Measurements from ENCODE around the gene MRPL11. TPM values are rescaled to one million over a fixed set of nuclear protein-coding genes. Genes with fewer than 3 reads are reported as not detected.

MRPL11 gene
- 93.0 and 93.6 TPM in 2 replicates for total RNA-seq

- peak within 1 kb of the TSS; percentile 95 for H3K27ac Mint-ChIP-seq
- peaks cover 9% of the 10 kb centered on the region for H3K9me3 Mint-ChIP-seq
- peak within 1 kb of the TSS; percentile 87 for H3K4me3 Mint-ChIP-seq
- intact Hi-C loops (cut with micrococcal nuclease): loop anchor here (1.0 to 2.0 kb wide), 9 partner anchors 8 to 240 kb away; partner anchors contain the start of genes CCDC87, CCS, DPP3 and PELI3
- peaks cover 18% of the 10 kb centered on the region for H3K36me3 Mint-ChIP-seq (ENCODE audit: low read depth)
- peaks cover 17% of the 10 kb centered on the region for H3K4me1 Mint-ChIP-seq (ENCODE audit: low read depth)
- H3K27me3 Mint-ChIP-seq (ENCODE audit: insufficient read depth): no peaks in the 10 kb centered on the region
- DNase-seq (ENCODE audit: low spot score): peak; percentile 83
Measured at GRCh38 chr11:66438504-66439466, at the start of gene MRPL11. MRPL11 (minus strand) TSS chr11:66438848; CDS start chr11:66438754, 94 bp downstream.

GRCh38 chr11:66484806-66485380 lies 46.2 kb upstream of the MRPL11 start:
- intact Hi-C loops (cut with micrococcal nuclease): no loop called here
- no peak for DNase-seq (ENCODE audit: low spot score)
- peaks cover 14% of the 10 kb centered on the region for H3K36me3 Mint-ChIP-seq (ENCODE audit: low read depth)
- peaks cover 18% of the 10 kb centered on the region for H3K4me1 Mint-ChIP-seq (ENCODE audit: low read depth)
- no peaks in the 10 kb centered on the region for H3K9me3 Mint-ChIP-seq
- no peak overlapping the region for H3K4me3 Mint-ChIP-seq
- H3K27ac Mint-ChIP-seq: no peak overlapping the region
- H3K27me3 Mint-ChIP-seq (ENCODE audit: insufficient read depth): no peaks in the 10 kb centered on the region

GRCh38 chr11:66480117-66480938 lies 41.7 kb upstream of the MRPL11 start, which contains the start of gene DPP3:
DPP3 (plus strand) TSS chr11:66480434; CDS start chr11:66482201, 1,767 bp downstream.
- intact Hi-C loops (cut with micrococcal nuclease): loop anchor here (1.0 to 2.0 kb wide), 8 partner anchors 14 to 478 kb away; partner anchors contain the start of genes ACTN3, BBS1, PC and PELI3
- DNase-seq (ENCODE audit: low spot score): peak; percentile 96
- H3K4me1 Mint-ChIP-seq (ENCODE audit: low read depth): peaks cover 44% of the 10 kb centered on the region
- peak within 1 kb of the TSS; percentile 89 for H3K4me3 Mint-ChIP-seq
- H3K36me3 Mint-ChIP-seq (ENCODE audit: low read depth): peaks cover 4% of the 10 kb centered on the region
- no peaks in the 10 kb centered on the region for H3K9me3 Mint-ChIP-seq
- H3K27me3 Mint-ChIP-seq (ENCODE audit: insufficient read depth): no peaks in the 10 kb centered on the region
- H3K27ac Mint-ChIP-seq: peak within 1 kb of the TSS; percentile 82

- H3K9me3 Mint-ChIP-seq: no peaks in the 10 kb centered on the region
- intact Hi-C loops (cut with micrococcal nuclease): loop anchor here (1.0 to 2.0 kb wide), 8 partner anchors 13 to 479 kb away; partner anchors contain the start of genes ACTN3, BBS1, PC and PELI3
- no peak for DNase-seq (ENCODE audit: low spot score)
- no peaks in the 10 kb centered on the region for H3K27me3 Mint-ChIP-seq (ENCODE audit: insufficient read depth)
- peaks cover 40% of the 10 kb centered on the region for H3K4me1 Mint-ChIP-seq (ENCODE audit: low read depth)
- H3K4me3 Mint-ChIP-seq: peak overlapping the region; percentile 89
- peak overlapping the region; percentile 72 for H3K27ac Mint-ChIP-seq
- peaks cover 4% of the 10 kb centered on the region for H3K36me3 Mint-ChIP-seq (ENCODE audit: low read depth)
Measured at GRCh38 chr11:66479394-66480116, 40.9 kb upstream of the MRPL11 start.

- H3K27ac Mint-ChIP-seq: peak overlapping the region; percentile 72
- DNase-seq (ENCODE audit: low spot score): no peak
- intact Hi-C loops (cut with micrococcal nuclease): no loop called here
- H3K4me3 Mint-ChIP-seq: peak overlapping the region; percentile 89
- H3K4me1 Mint-ChIP-seq (ENCODE audit: low read depth): peaks cover 39% of the 10 kb centered on the region
- peaks cover 4% of the 10 kb centered on the region for H3K36me3 Mint-ChIP-seq (ENCODE audit: low read depth)
- H3K27me3 Mint-ChIP-seq (ENCODE audit: insufficient read depth): no peaks in the 10 kb centered on the region
- no peaks in the 10 kb centered on the region for H3K9me3 Mint-ChIP-seq
Measured at GRCh38 chr11:66478729-66479393, 40.2 kb upstream of the MRPL11 start.

- H3K36me3 Mint-ChIP-seq (ENCODE audit: low read depth): peaks cover 4% of the 10 kb centered on the region
- peak overlapping the region; percentile 68 for H3K4me3 Mint-ChIP-seq
- no peak for DNase-seq (ENCODE audit: low spot score)
- H3K27me3 Mint-ChIP-seq (ENCODE audit: insufficient read depth): no peaks in the 10 kb centered on the region
- H3K27ac Mint-ChIP-seq: no peak overlapping the region
- no peaks in the 10 kb centered on the region for H3K9me3 Mint-ChIP-seq
- intact Hi-C loops (cut with micrococcal nuclease): no loop called here
- H3K4me1 Mint-ChIP-seq (ENCODE audit: low read depth): peaks cover 37% of the 10 kb centered on the region
Measured at GRCh38 chr11:66477263-66478201, 38.9 kb upstream of the MRPL11 start.

- Mint-ChIP-seq H3K4me3 (peak overlapping the region; percentile 45), H3K27me3 (ENCODE audit: insufficient read depth) (no peaks in the 10 kb centered on the region), H3K36me3 (ENCODE audit: low read depth) (peaks cover 4% of the 10 kb centered on the region), H3K27ac (no peak overlapping the region), H3K9me3 (no peaks in the 10 kb centered on the region), H3K4me1 (ENCODE audit: low read depth) (peaks cover 33% of the 10 kb centered on the region)
- intact Hi-C loops (cut with micrococcal nuclease): no loop called here
- DNase-seq (ENCODE audit: low spot score): no peak
Measured at GRCh38 chr11:66476841-66477251, 38.2 kb upstream of the MRPL11 start.

GRCh38 chr11:66476173-66476840 lies 37.7 kb upstream of the MRPL11 start:
- intact Hi-C loops (cut with micrococcal nuclease): no loop called here
- DNase-seq (ENCODE audit: low spot score): no peak
- H3K4me1 Mint-ChIP-seq (ENCODE audit: low read depth): peaks cover 33% of the 10 kb centered on the region

GRCh38 chr11:66475349-66476172 lies 36.9 kb upstream of the MRPL11 start:
- Mint-ChIP-seq H3K36me3 (ENCODE audit: low read depth) (peaks cover 6% of the 10 kb centered on the region), H3K27me3 (ENCODE audit: insufficient read depth) (no peaks in the 10 kb centered on the region), H3K9me3 (no peaks in the 10 kb centered on the region), H3K27ac (no peak overlapping the region), H3K4me1 (ENCODE audit: low read depth) (peaks cover 28% of the 10 kb centered on the region), H3K4me3 (no peak overlapping the region)
- intact Hi-C loops (cut with micrococcal nuclease): no loop called here
- DNase-seq (ENCODE audit: low spot score): no peak

More at GRCh38 chr11:66476173-66476840, 37.7 kb upstream of the MRPL11 start:
- Mint-ChIP-seq H3K27ac (no peak overlapping the region), H3K27me3 (ENCODE audit: insufficient read depth) (no peaks in the 10 kb centered on the region), H3K9me3 (no peaks in the 10 kb centered on the region), H3K36me3 (ENCODE audit: low read depth) (peaks cover 4% of the 10 kb centered on the region), H3K4me3 (peak overlapping the region; percentile 45)

Measured in activated T-helper 1 cell treated with anti-CD3 and anti-CD28 coated beads, Interleukin-12 subunit alpha, Interleukin-12 subunit beta, Interleukin-2, Interleukin-4 antibody, amounts not matched to agents 30 ng/mL and 10 ng/mL and 1 ng/mL, durations not matched to agents 14 hours and 24 hours and 36 hours (primary cell).